SK-N-SH (cell line): ENCODE data around the gene JOSD2.

Experiments used
- CHD2 ChIP-seq: fragments of 150-350 bp; IDR thresholded peaks from 2 replicates; pipeline ENCODE4 v1.6.1; 2018; ENCODE audit warnings: low read length; ENCODE audit not compliant: partially characterized antibody
- CTCF ChIP-seq: fragments of 200-600 bp; sonication (generic); IDR thresholded peaks from 2 replicates; pipeline ENCODE4 v1.6.1; 2017; ENCODE audit warnings: antibody characterized with exemption, mild to moderate bottlenecking, moderate library complexity
- EZH2phosphoT487 ChIP-seq: fragments of 200-600 bp; sonication (generic); IDR thresholded peaks from 2 replicates; pipeline ENCODE4 v1.6.1; 2017; ENCODE audit warnings: low read depth, mixed run types, mild to moderate bottlenecking, antibody characterized with exemption, moderate library complexity, borderline replicate concordance
- JUND ChIP-seq: IDR thresholded peaks from 2 replicates; pipeline ENCODE4 v1.4.0; 2012
- NRF1 ChIP-seq: IDR thresholded peaks from 2 replicates; pipeline ENCODE4 v1.6.1; 2012; ENCODE audit warnings: low read depth, mild to moderate bottlenecking, low read length
- SIN3A ChIP-seq: IDR thresholded peaks from 2 replicates; pipeline ENCODE4 v1.6.1; 2012; ENCODE audit warnings: low read depth, mild to moderate bottlenecking, low read length, moderate library complexity, borderline replicate concordance
- USF2 ChIP-seq: fragments of 150-350 bp; IDR thresholded peaks from 2 replicates; pipeline ENCODE4 v1.6.1; 2017; ENCODE audit warnings: antibody characterized with exemption, low read length, low read depth, borderline replicate concordance
- YY1 ChIP-seq: IDR thresholded peaks from 2 replicates; pipeline ENCODE4 v1.4.0; 2012; ENCODE audit warnings: low read depth, mild to moderate bottlenecking

- TF ChIP-seq JUND, result no peak
- TF ChIP-seq SIN3A, result no peak
- TF ChIP-seq EZH2phosphoT487, result no peak
- TF ChIP-seq YY1, result no peak
- no peak for TF ChIP-seq CTCF
- TF ChIP-seq USF2, result no peak
- TF ChIP-seq CHD2, result no peak
- no peak for TF ChIP-seq NRF1
Measured at GRCh38 chr19:50519006-50519575, 8.1 kb upstream of the JOSD2 start.
